ENCODE results near the gene TARDBP.
"Not testable (repeated sequence)": the region's sequence is repeated elsewhere in the genome, so short reads cannot be mapped to it uniquely, and the experiment has no call there.

The TARDBP gene

GRCh38 chr1:11044086-11044848 lies 31.8 kb downstream of the TARDBP start:
- DNase-seq, result no peak

- no peak for DNase-seq
Measured at GRCh38 chr1:11044849-11045427, 32.5 kb downstream of the TARDBP start.

GRCh38 chr1:11045428-11046269 lies 33.2 kb downstream of the TARDBP start:
- DNase-seq, result no peak

- no peak for DNase-seq
Measured at GRCh38 chr1:11046270-11046566, 33.8 kb downstream of the TARDBP start.

- no peak for DNase-seq
Measured at GRCh38 chr1:11046625-11047365, 34.3 kb downstream of the TARDBP start, which contains the start of gene MASP2. TSS of gene MASP2 (minus strand) at chr1:11047239. CDS start at chr1:11047207, 32 bp downstream.

- DNase-seq, result not testable (repeated sequence)
Measured at GRCh38 chr1:11051121-11051520, 38.7 kb downstream of the TARDBP start.

GRCh38 chr1:11051781-11052511 lies 39.5 kb downstream of the TARDBP start:
- no peak for DNase-seq

GRCh38 chr1:11052839-11053757 lies 40.6 kb downstream of the TARDBP start:
- DNase-seq, result no peak

GRCh38 chr1:11053758-11054137 lies 41.3 kb downstream of the TARDBP start:
- no peak for DNase-seq

- DNase-seq, result no peak
Measured at GRCh38 chr1:11054181-11054580, 41.7 kb downstream of the TARDBP start.

GRCh38 chr1:11054666-11055065 lies 42.2 kb downstream of the TARDBP start:
- DNase-seq, result no peak

GRCh38 chr1:11055676-11056075 lies 43.2 kb downstream of the TARDBP start:
- DNase-seq, result no peak

GRCh38 chr1:11056504-11056903 lies 44.0 kb downstream of the TARDBP start:
- DNase-seq, result no peak

GRCh38 chr1:11057477-11057876 lies 45.0 kb downstream of the TARDBP start:
- no peak for DNase-seq

GRCh38 chr1:11058026-11058425 lies 45.6 kb downstream of the TARDBP start:
- no peak for DNase-seq

- no peak for DNase-seq
Measured at GRCh38 chr1:11058595-11059154, 46.2 kb downstream of the TARDBP start.

- DNase-seq, result peak; percentile 8
Measured at GRCh38 chr1:11059155-11059967, 46.9 kb downstream of the TARDBP start.

- peak; percentile 87 for DNase-seq
Measured at GRCh38 chr1:11059968-11060830, 47.7 kb downstream of the TARDBP start, which contains the start of gene SRM. TSS of gene SRM (minus strand) at chr1:11060018. CDS start at chr1:11059943, 75 bp downstream.
